Measurements from ENCODE around the gene KRT77. TPM values are rescaled to one million over a fixed set of nuclear protein-coding genes. Genes with fewer than 3 reads are reported as not detected.
"Not testable (repeated sequence)": the region's sequence is repeated elsewhere in the genome, so short reads cannot be mapped to it uniquely, and the experiment has no call there.

KRT77 gene
- total RNA-seq = not detected
- not detected for total RNA-seq (2013)

DNA sequence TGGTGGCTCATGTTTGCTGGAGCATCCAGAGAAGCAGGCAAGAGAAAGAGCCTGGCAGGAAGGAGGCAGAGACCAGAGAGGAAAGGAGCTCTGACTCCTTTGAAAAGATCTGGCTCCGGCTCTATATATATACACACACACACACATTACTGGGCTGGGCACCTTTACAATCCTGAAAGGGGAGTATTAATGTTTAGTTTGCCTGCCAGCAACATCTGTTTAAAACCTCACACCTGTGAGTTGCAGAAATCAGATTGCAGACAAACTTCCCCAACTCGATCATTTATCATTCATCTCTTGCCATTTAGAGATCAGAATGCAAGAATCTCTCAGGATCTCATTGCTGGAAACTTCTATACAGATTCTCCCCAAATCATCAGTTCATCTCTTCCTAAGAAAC, at the start of gene KRT77:
Gene KRT77 (minus strand): TSS at position 101 of the 400 bp plus-strand sequence. CDS start 90 bp downstream, at position 11.
- Histone ChIP-seq H3K27ac (ENCODE audit: low read length) (no peak within 1 kb of the TSS), H3K4me1 (ENCODE audit: control insufficient read depth, insufficient read depth, low read length) (no peaks in the 10 kb centered on the region), H3K4me3 (ENCODE audit: low read length) (no peak within 1 kb of the TSS), H3K9me3 (ENCODE audit: control insufficient read depth, insufficient read depth, low read length) (no peaks in the 10 kb centered on the region), H3K27me3 (ENCODE audit: control insufficient read depth, insufficient read depth, low read length) (no peaks in the 10 kb centered on the region), H3K36me3 (ENCODE audit: control insufficient read depth, insufficient read depth, low read length) (no peaks in the 10 kb centered on the region)
- no peak within 1 kb of the TSS for H3K27ac Mint-ChIP-seq
- H3K27me3 Mint-ChIP-seq (ENCODE audit: low read depth in 2 of 2) = peaks cover 14 to 27% of the 10 kb centered on the region in 2 donors
- TF ChIP-seq, protein P1, sequence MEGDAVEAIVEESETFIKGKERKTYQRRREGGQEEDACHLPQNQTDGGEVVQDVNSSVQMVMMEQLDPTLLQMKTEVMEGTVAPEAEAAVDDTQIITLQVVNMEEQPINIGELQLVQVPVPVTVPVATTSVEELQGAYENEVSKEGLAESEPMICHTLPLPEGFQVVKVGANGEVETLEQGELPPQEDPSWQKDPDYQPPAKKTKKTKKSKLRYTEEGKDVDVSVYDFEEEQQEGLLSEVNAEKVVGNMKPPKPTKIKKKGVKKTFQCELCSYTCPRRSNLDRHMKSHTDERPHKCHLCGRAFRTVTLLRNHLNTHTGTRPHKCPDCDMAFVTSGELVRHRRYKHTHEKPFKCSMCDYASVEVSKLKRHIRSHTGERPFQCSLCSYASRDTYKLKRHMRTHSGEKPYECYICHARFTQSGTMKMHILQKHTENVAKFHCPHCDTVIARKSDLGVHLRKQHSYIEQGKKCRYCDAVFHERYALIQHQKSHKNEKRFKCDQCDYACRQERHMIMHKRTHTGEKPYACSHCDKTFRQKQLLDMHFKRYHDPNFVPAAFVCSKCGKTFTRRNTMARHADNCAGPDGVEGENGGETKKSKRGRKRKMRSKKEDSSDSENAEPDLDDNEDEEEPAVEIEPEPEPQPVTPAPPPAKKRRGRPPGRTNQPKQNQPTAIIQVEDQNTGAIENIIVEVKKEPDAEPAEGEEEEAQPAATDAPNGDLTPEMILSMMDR (IDR thresholded peaks at IDR 0.05) = no peak
- H3K4me1 Mint-ChIP-seq = peaks cover 9 to 21% of the 10 kb centered on the region in 2 donors
- DNase-seq (no peak), ATAC-seq (no peak)
- no peak within 1 kb of the TSS for H3K4me3 Mint-ChIP-seq
- H3K9me3 Mint-ChIP-seq = no peaks in the 10 kb centered on the region
- 36% methylated on average over 1 of the region's 2 CpGs for WGBS (ENCODE audit: insufficient coverage)
- intact Hi-C loops (cut with micrococcal nuclease) = no loop called here
- no peaks in the 10 kb centered on the region for H3K36me3 Mint-ChIP-seq

DNA sequence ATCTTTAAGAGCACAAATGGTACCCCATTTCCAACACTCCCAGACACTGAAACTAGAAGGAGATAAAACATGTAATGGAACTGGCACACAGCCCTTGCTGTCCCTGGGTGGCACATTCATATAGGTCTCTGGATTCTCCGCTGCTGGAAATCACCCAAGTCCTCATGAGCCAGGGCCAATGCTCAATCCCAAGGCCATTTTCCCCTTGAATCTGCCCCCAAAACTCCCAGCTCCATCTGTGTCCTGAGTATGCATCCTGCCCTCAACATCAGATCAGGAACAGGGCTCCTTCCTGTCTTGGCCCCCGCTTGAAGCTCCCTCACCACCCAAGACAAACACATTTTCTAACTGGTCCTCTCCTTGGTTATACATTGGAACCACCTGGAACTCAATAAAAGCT, 49.2 kb upstream of the KRT77 start:
- WGBS (ENCODE audit: insufficient coverage) = 94% methylated on average over 2 of the region's 2 CpGs
- Mint-ChIP-seq H3K4me3 (no peak overlapping the region), H3K4me1 (no peaks in the 10 kb centered on the region), H3K9me3 (no peaks in the 10 kb centered on the region), H3K27me3 (ENCODE audit: low read depth in 2 of 2) (peaks cover 9 to 29% of the 10 kb centered on the region in 2 donors), H3K36me3 (no peaks in the 10 kb centered on the region), H3K27ac (no peak overlapping the region)
- ATAC-seq = no peak
- Histone ChIP-seq H3K4me3 (ENCODE audit: low read length) (no peak overlapping the region), H3K36me3 (ENCODE audit: control insufficient read depth, insufficient read depth, low read length) (no peaks in the 10 kb centered on the region), H3K9me3 (ENCODE audit: control insufficient read depth, insufficient read depth, low read length) (no peaks in the 10 kb centered on the region), H3K27ac (ENCODE audit: low read length) (no peak overlapping the region), H3K4me1 (ENCODE audit: control insufficient read depth, insufficient read depth, low read length) (no peaks in the 10 kb centered on the region), H3K27me3 (ENCODE audit: control insufficient read depth, insufficient read depth, low read length) (peaks cover 5% of the 10 kb centered on the region)
- intact Hi-C loops (cut with micrococcal nuclease) = no loop called here
- DNase-seq = no peak
- TF ChIP-seq, protein P1 (IDR thresholded peaks at IDR 0.05) = no peak

DNA sequence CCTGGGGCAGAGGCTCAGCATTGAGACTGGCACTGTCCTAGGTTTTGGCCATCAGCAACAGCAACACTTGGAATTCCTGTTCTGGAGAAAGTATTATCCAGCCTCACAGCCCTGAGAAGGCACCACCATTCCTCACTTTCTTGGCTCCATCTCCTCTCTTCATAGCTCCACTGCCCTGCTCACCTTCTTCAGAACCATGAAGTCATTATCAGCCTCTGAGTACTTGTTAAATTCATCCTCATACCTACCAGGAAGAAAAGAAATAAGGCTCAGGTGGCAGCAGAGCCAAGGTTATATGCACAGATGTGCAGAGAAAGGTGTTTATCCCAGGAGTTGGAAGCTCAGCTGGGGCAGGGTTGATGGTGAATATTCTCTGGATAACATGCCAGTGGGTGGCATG, 48.5 kb upstream of the KRT77 start:
- Histone ChIP-seq H3K9me3 (ENCODE audit: control insufficient read depth, insufficient read depth, low read length) (no peaks in the 10 kb centered on the region), H3K36me3 (ENCODE audit: control insufficient read depth, insufficient read depth, low read length) (no peaks in the 10 kb centered on the region), H3K27ac (ENCODE audit: low read length) (no peak overlapping the region), H3K4me3 (ENCODE audit: low read length) (no peak overlapping the region), H3K4me1 (ENCODE audit: control insufficient read depth, insufficient read depth, low read length) (no peaks in the 10 kb centered on the region), H3K27me3 (ENCODE audit: control insufficient read depth, insufficient read depth, low read length) (peaks cover 5% of the 10 kb centered on the region)
- Mint-ChIP-seq H3K4me3 (no peak overlapping the region), H3K4me1 (no peaks in the 10 kb centered on the region), H3K27me3 (ENCODE audit: low read depth in 2 of 2) (peaks cover 9 to 29% of the 10 kb centered on the region in 2 donors), H3K27ac (no peak overlapping the region), H3K36me3 (no peaks in the 10 kb centered on the region), H3K9me3 (no peaks in the 10 kb centered on the region)
- TF ChIP-seq, protein P1 (IDR thresholded peaks at IDR 0.05) = no peak
- no peak for DNase-seq
- ATAC-seq = no peak
- intact Hi-C loops (cut with micrococcal nuclease) = no loop called here

DNA sequence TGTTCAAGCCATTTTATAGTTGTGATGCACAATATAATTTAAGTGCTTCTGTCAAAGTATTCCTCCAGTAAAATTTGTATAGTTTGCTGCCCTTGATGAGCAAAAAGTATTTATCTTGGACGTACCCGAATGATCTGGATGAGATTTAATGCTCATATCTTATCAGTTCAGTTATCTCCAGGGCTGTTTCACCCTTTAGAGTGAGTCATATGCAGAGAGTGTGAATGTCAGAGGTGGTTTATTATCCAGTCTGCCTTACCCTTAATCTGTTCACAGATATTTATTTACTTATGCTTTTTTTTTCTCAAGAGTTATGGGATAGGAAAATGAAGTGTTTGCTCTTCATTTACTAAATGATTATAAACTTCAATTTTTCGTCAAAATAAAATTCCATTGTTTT, 47.2 kb upstream of the KRT77 start:
- H3K27me3 ChIP-seq (ENCODE audit: control insufficient read depth, insufficient read depth, low read length); H3K27ac ChIP-seq (ENCODE audit: low read length); H3K4me3 ChIP-seq (ENCODE audit: low read length); H3K4me3 Mint-ChIP-seq; H3K36me3 Mint-ChIP-seq; ATAC-seq; DNase-seq; H3K4me1 ChIP-seq (ENCODE audit: control insufficient read depth, insufficient read depth, low read length); H3K9me3 Mint-ChIP-seq; H3K27ac Mint-ChIP-seq; H3K4me1 Mint-ChIP-seq; intact Hi-C loops (cut with micrococcal nuclease); H3K9me3 ChIP-seq (ENCODE audit: control insufficient read depth, insufficient read depth, low read length); H3K36me3 ChIP-seq (ENCODE audit: control insufficient read depth, insufficient read depth, low read length): not testable (repeated sequence)
- 69% methylated on average over 2 of the region's 3 CpGs for WGBS (ENCODE audit: insufficient coverage)
- peaks cover 9 to 34% of the 10 kb centered on the region in 2 donors for H3K27me3 Mint-ChIP-seq (ENCODE audit: low read depth in 2 of 2)

All from natural killer cell (primary cell).